GM23338 (cell line): ENCODE measurements around the gene ABHD17A. TPM values are rescaled to one million over a fixed set of nuclear protein-coding genes. Genes with fewer than 3 reads are reported as not detected.
A peak's percentile ranks its signal among the peaks of the same experiment; 100 is the strongest.

Experiments
- ATAC-seq: fragments of 200-7000 bp; cut with Tn5 transposase; 3 replicates; pipeline ENCODE4 v1.9.1; 2020
- DNase-seq: peaks from one replicate; pipeline ENCODE4 v3.0.0-alpha.2; 2015; ENCODE audit warnings: low spot score
- H2AFZ ChIP-seq: fragments of 200-600 bp; sonication (generic); 2 replicates; pipeline ENCODE4 v1.8.0; 2016; ENCODE audit warnings: antibody characterized with exemption, mild to moderate bottlenecking, moderate library complexity
- H3F3A ChIP-seq: fragments of 200-600 bp; sonication (generic); replicated peaks from 2 replicates; pipeline ENCODE4 v1.8.0; 2017; ENCODE audit warnings: antibody characterized with exemption, mixed run types, low read depth
- H3K27ac ChIP-seq: fragments of 200-600 bp; sonication (generic); 2 replicates; pipeline ENCODE4 v1.6.1; 2016; ENCODE audit warnings: low read depth
- H3K27me3 ChIP-seq: fragments of 200-600 bp; sonication (generic); 2 replicates; pipeline ENCODE4 v1.8.0; 2016; ENCODE audit warnings: mild to moderate bottlenecking, mixed run types, moderate library complexity; ENCODE audit not compliant: insufficient read depth
- H3K36me3 ChIP-seq: fragments of 200-600 bp; sonication (generic); 2 replicates; pipeline ENCODE4 v1.8.0; 2016; ENCODE audit warnings: mild to moderate bottlenecking; ENCODE audit not compliant: insufficient read depth
- H3K4me1 ChIP-seq: fragments of 200-600 bp; sonication (generic); 2 replicates; pipeline ENCODE4 v1.8.0; 2016; ENCODE audit warnings: mild to moderate bottlenecking, moderate library complexity; ENCODE audit not compliant: insufficient read depth
- H3K4me2 ChIP-seq: fragments of 200-600 bp; sonication (generic); 2 replicates; pipeline ENCODE4 v1.7.1; 2017; ENCODE audit warnings: mixed run types
- H3K4me3 ChIP-seq: fragments of 200-600 bp; sonication (generic); 2 replicates; pipeline ENCODE4 v1.6.1; 2016; ENCODE audit warnings: mixed run types
- H3K79me2 ChIP-seq: fragments of 200-600 bp; sonication (generic); replicated peaks from 2 replicates; pipeline ENCODE4 v1.8.0; 2017; ENCODE audit warnings: mild to moderate bottlenecking; ENCODE audit not compliant: insufficient read depth
- H3K9me2 ChIP-seq: fragments of 200-600 bp; sonication (generic); 2 replicates; pipeline ENCODE4 v1.8.0; 2017; ENCODE audit not compliant: insufficient read depth
- H4K20me1 ChIP-seq: fragments of 200-600 bp; sonication (generic); replicated peaks from 2 replicates; pipeline ENCODE4 v1.8.0; 2017; ENCODE audit warnings: mild to moderate bottlenecking; ENCODE audit not compliant: insufficient read depth
- H3K27ac Mint-ChIP-seq: 2 replicates; pipeline ENCODE4 v1.8.0; 2020; ENCODE audit warnings: inconsistent platforms, mild to moderate bottlenecking, moderate library complexity, mixed read lengths
- H3K27me3 Mint-ChIP-seq: 3 replicates; pipeline ENCODE4 v1.8.0; 2022; ENCODE audit warnings: low read depth, mild to moderate bottlenecking, moderate library complexity, mixed read lengths, inconsistent platforms; ENCODE audit not compliant: insufficient read depth, poor library complexity
- H3K36me3 Mint-ChIP-seq: 3 replicates; pipeline ENCODE4 v1.8.0; 2021; ENCODE audit warnings: low read depth, mild to moderate bottlenecking, inconsistent platforms, moderate library complexity, mixed read lengths
- H3K4me1 Mint-ChIP-seq: 3 replicates; pipeline ENCODE4 v1.8.0; 2020; ENCODE audit warnings: mild to moderate bottlenecking, inconsistent platforms, mixed read lengths
- H3K4me3 Mint-ChIP-seq: 3 replicates; pipeline ENCODE4 v1.8.0; 2021; ENCODE audit warnings: moderate library complexity, mild to moderate bottlenecking, inconsistent platforms, mixed read lengths
- H3K9me3 Mint-ChIP-seq: 3 replicates; pipeline ENCODE4 v1.8.0; 2020; ENCODE audit warnings: moderate library complexity, mild to moderate bottlenecking, inconsistent platforms, mixed read lengths
- CREB1 ChIP-seq: fragments of 250-450 bp; sonication (Bioruptor Pico); IDR thresholded peaks from 2 replicates; pipeline ENCODE4 v1.5.0; 2020; ENCODE audit warnings: low read depth, mild to moderate bottlenecking, moderate library complexity
- CTCF ChIP-seq, 2 experiments: fragments of 200-600 bp in 1 of 2; sonication (generic) in 1 of 2; conservative IDR thresholded peaks; 2 replicates each; pipeline versions ENCODE4 v1.5.1 to v1.6.1; 2016 to 2017; ENCODE audit warnings: antibody characterized with exemption in 2 of 2, low read depth in 2 of 2, mild to moderate bottlenecking in 2 of 2, moderate library complexity in 1 of 2
- EZH2 ChIP-seq: fragments of 200-600 bp; sonication (generic); IDR thresholded peaks from one replicate; pipeline ENCODE4 v1.8.0; 2017; ENCODE audit warnings: antibody characterized with exemption, mild to moderate bottlenecking, low read depth; ENCODE audit not compliant: unreplicated experiment
- EZH2phosphoT487 ChIP-seq: fragments of 200-600 bp; sonication (generic); IDR thresholded peaks from one replicate; pipeline ENCODE4 v1.8.1; 2018; ENCODE audit warnings: antibody characterized with exemption; ENCODE audit not compliant: unreplicated experiment
- JUNB ChIP-seq: IDR thresholded peaks from one replicate; pipeline ENCODE4 v1.6.1; 2016; ENCODE audit warnings: antibody characterized with exemption; ENCODE audit not compliant: unreplicated experiment
- NANOG ChIP-seq: IDR thresholded peaks from 2 replicates; pipeline ENCODE4 v1.6.1; 2016; ENCODE audit warnings: antibody characterized with exemption, borderline replicate concordance
- POLR2AphosphoS5 ChIP-seq: IDR thresholded peaks from 2 replicates; pipeline ENCODE4 v1.6.1; 2016; ENCODE audit warnings: antibody characterized with exemption, low read depth
- STAT1 ChIP-seq: IDR thresholded peaks from one replicate; pipeline ENCODE4 v1.6.1; 2016; ENCODE audit warnings: antibody characterized with exemption; ENCODE audit not compliant: unreplicated experiment
- ZNF114 ChIP-seq: fragments of 250-450 bp; sonication (Bioruptor Pico); IDR thresholded peaks from 2 replicates; pipeline ENCODE4 v1.5.0; 2020; ENCODE audit warnings: mild to moderate bottlenecking, moderate library complexity
- ZNF331 ChIP-seq: fragments of 250-450 bp; sonication (Bioruptor Pico); IDR thresholded peaks from 2 replicates; pipeline ENCODE4 v1.5.0; 2020; ENCODE audit warnings: low read depth, mild to moderate bottlenecking, moderate library complexity
- polyA plus RNA-seq: library from polyadenylated mRNA; unstranded; fragments of >200 nt; fragmentation: Nextera tagmentation; extraction: Ambion mirVana; gene quantifications from 2 replicates; pipeline ENCODE4 v1.2.1, GENCODE V29; 2016
- total RNA-seq: library from RNA; depleted of rRNA; stranded (reverse); fragments of >200 nt; shearing (Covaris generic); gene quantifications from 2 replicates; pipeline ENCODE4 v1.2.3, GENCODE V29; 2014
- TF ChIP-seq, protein P1 (sequence below): IDR thresholded peaks from 2 replicates; pipeline ENCODE4 v1.6.1; 2016; ENCODE audit warnings: antibody characterized with exemption
- TF ChIP-seq, protein P2 (sequence below): IDR thresholded peaks from one replicate; pipeline ENCODE4 v1.6.1; 2018; ENCODE audit warnings: antibody characterized with exemption; ENCODE audit not compliant: unreplicated experiment

ABHD17A gene
- total and polyA plus RNA-seq, 2 experiments from 2014 or later, result 34.2 to 99.9 TPM

DNA sequence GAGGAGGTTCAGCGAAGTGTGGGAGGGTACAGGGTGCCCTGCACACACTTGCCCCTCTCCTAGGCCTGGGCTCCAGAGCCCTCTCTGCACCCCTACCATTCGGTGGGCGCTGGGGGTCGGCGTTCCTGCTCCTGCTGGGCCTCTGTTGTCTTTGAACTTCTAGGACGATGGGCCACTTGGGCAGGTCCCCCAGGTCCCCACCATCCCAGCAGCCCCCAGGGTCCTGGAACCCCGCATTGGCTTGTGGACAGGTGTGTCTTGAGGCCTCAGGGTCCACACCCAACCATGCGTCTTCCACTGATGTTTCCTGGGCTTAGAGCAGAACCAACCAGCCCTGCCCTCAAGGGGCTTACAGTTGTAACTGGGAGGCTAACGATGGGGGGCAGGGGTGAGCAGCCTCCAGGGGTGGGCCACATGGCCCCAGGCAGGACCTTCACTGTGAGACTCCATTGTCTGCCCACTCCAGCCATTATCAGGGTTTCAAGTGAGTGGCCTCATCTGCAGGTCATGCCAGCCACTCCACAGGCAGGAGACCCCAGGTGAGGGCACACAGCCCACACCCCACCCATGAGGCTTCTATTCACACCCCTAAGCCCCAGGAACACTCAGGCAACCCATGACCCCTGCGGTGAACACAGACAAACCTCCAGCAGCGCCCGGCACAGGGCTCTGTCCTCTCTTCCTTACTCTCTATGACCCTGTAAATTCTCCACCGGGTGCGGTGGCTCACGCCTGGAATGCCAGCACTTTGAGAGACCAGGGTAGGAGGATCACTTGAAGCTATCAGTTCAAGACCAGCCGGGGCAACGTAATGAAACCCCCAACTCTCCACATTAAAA lies 19.9 kb downstream of the ABHD17A start:
- H3K4me3 Mint-ChIP-seq, result peak overlapping the region; percentile 78
- Histone ChIP-seq H3F3A (0 out of 2 replicates have a peak, but pooled peaks cover 6% of the 10 kb centered on the region), H4K20me1 (peaks cover 5% of the 10 kb centered on the region; the same call in 1 of the 2 replicates), H3K36me3 (no peaks in the 10 kb centered on the region), H3K4me1 (peaks cover 20% of the 10 kb centered on the region), H2AFZ (no peak overlapping the region), H3K9me2 (no peaks in the 10 kb centered on the region), H3K4me3 (peak overlapping the region; percentile 92), H3K27ac (peak overlapping the region; percentile 79; the same call in 1 of the 2 replicates), H3K4me2 (peak overlapping the region; percentile 94), H3K27me3 (peaks cover 16% of the 10 kb centered on the region), H3K79me2 (peaks cover 22% of the 10 kb centered on the region)
- no peak overlapping the region for H3K27ac Mint-ChIP-seq
- no peaks in the 10 kb centered on the region for H3K9me3 Mint-ChIP-seq
- TF ChIP-seq NANOG (no peak), ZNF114 (CRISPR knock-in tag) (no peak), STAT1 (no peak), ZNF331 (no peak)
- TF ChIP-seq, protein P1, sequence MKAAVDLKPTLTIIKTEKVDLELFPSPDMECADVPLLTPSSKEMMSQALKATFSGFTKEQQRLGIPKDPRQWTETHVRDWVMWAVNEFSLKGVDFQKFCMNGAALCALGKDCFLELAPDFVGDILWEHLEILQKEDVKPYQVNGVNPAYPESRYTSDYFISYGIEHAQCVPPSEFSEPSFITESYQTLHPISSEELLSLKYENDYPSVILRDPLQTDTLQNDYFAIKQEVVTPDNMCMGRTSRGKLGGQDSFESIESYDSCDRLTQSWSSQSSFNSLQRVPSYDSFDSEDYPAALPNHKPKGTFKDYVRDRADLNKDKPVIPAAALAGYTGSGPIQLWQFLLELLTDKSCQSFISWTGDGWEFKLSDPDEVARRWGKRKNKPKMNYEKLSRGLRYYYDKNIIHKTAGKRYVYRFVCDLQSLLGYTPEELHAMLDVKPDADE, result no peak
- DNase-seq (no peak), ATAC-seq (no peak)
- H3K27me3 Mint-ChIP-seq, result peaks cover 20% of the 10 kb centered on the region
- no peaks in the 10 kb centered on the region; the same call in 2 of the 3 replicates for H3K36me3 Mint-ChIP-seq
- H3K4me1 Mint-ChIP-seq, result peaks cover 15% of the 10 kb centered on the region; the same call in 2 of the 3 replicates

DNA sequence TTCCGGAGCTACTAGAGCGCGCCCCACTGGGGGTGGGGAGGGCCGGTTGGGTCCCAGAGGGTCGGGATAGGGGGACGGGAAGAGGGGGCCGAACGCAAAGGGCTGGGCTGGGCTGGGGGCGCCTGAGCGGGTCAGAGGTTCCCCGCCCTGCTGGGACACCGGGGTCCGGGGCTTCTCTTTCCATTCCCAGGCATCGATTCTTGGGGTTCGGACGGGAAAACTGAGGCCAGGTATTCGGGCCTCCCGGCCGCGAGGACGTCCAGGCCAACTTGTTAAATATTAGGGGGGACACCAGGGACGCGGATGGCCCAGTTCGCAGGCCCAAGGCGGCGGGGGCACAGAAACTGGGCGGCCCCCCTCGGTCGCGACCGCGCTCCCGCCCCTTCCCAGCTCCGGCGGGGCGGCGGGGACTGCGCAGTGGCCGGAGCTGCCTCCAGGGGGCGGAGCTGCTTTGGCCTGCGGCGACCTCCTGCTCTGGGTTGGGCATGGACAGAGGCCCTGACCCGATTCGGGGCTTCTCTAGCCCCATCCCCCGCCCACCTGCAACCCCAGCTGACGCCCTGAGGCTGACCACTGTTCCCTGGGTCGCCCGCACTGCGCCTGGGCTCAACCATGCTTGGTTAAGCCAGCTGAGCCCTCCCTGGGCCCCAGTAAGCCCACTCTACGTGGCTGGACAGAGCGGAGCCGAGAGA lies 20.7 kb downstream of the ABHD17A start:
- Mint-ChIP-seq H3K27me3 (peaks cover 20% of the 10 kb centered on the region), H3K27ac (peak overlapping the region; percentile 94), H3K4me1 (peaks cover 17% of the 10 kb centered on the region; the same call in 2 of the 3 replicates), H3K9me3 (no peaks in the 10 kb centered on the region), H3K4me3 (peak overlapping the region; percentile 78), H3K36me3 (no peaks in the 10 kb centered on the region; the same call in 2 of the 3 replicates)
- Histone ChIP-seq H3K4me1 (peaks cover 28% of the 10 kb centered on the region), H3K27me3 (peaks cover 16% of the 10 kb centered on the region), H3K4me3 (peak overlapping the region; percentile 92), H3K4me2 (peak overlapping the region; percentile 94), H3K27ac (peak overlapping the region; percentile 98), H3K79me2 (peaks cover 30% of the 10 kb centered on the region), H4K20me1 (peaks cover 8% of the 10 kb centered on the region; the same call in 1 of the 2 replicates), H3K36me3 (no peaks in the 10 kb centered on the region), H2AFZ (peak overlapping the region; percentile 69; the same call in 1 of the 2 replicates), H3K9me2 (no peaks in the 10 kb centered on the region), H3F3A (0 out of 2 replicates have a peak, but pooled peaks cover 6% of the 10 kb centered on the region)
- ATAC-seq (peak; percentile 78), DNase-seq (peak; percentile 90)
- TF ChIP-seq NANOG (no peak), ZNF331 (no peak), ZNF114 (CRISPR knock-in tag) (no peak), POLR2AphosphoS5 (peak; percentile 15; the same call in 1 of the 2 replicates), EZH2phosphoT487 (no peak), CREB1 (peak; percentile 43; the same call in 1 of the 2 replicates), CTCF (conservative IDR thresholded peaks at IDR 0.05; ENCODE audit: low read depth in 2 of 2) (peak; percentile 52 to 77), STAT1 (no peak), EZH2 (no peak), JUNB (no peak)
- TF ChIP-seq, protein P2, sequence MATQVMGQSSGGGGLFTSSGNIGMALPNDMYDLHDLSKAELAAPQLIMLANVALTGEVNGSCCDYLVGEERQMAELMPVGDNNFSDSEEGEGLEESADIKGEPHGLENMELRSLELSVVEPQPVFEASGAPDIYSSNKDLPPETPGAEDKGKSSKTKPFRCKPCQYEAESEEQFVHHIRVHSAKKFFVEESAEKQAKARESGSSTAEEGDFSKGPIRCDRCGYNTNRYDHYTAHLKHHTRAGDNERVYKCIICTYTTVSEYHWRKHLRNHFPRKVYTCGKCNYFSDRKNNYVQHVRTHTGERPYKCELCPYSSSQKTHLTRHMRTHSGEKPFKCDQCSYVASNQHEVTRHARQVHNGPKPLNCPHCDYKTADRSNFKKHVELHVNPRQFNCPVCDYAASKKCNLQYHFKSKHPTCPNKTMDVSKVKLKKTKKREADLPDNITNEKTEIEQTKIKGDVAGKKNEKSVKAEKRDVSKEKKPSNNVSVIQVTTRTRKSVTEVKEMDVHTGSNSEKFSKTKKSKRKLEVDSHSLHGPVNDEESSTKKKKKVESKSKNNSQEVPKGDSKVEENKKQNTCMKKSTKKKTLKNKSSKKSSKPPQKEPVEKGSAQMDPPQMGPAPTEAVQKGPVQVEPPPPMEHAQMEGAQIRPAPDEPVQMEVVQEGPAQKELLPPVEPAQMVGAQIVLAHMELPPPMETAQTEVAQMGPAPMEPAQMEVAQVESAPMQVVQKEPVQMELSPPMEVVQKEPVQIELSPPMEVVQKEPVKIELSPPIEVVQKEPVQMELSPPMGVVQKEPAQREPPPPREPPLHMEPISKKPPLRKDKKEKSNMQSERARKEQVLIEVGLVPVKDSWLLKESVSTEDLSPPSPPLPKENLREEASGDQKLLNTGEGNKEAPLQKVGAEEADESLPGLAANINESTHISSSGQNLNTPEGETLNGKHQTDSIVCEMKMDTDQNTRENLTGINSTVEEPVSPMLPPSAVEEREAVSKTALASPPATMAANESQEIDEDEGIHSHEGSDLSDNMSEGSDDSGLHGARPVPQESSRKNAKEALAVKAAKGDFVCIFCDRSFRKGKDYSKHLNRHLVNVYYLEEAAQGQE, result no peak
- TF ChIP-seq, protein P1, result no peak
